Measurements from ENCODE around the gene TAF12.

DNA sequence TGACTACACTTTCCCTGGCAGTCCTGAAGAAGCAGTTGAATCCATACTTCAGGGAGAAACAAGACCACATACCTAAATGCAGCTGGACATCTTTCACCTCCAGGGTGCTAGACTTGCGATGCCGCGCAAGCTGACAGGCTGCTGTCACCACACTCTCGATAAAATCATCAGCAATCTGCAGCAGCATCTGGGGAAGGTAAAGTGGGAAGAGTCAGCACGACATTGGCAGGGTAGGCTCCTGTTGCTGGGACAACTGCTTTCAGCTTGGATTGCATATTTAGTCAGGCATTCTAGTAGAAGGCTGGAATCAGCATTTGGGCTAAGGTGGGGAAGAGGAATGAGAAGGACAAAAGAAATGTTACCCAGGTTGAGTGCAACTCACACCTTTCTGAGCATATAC lies 29.7 kb downstream of the TAF12 start:
- TF ChIP-seq EZH2 (IDR thresholded peaks at IDR 0.05) (no peak), EZH2phosphoT487 (IDR thresholded peaks at IDR 0.05) (no peak)
- TF ChIP-seq, protein P1, sequence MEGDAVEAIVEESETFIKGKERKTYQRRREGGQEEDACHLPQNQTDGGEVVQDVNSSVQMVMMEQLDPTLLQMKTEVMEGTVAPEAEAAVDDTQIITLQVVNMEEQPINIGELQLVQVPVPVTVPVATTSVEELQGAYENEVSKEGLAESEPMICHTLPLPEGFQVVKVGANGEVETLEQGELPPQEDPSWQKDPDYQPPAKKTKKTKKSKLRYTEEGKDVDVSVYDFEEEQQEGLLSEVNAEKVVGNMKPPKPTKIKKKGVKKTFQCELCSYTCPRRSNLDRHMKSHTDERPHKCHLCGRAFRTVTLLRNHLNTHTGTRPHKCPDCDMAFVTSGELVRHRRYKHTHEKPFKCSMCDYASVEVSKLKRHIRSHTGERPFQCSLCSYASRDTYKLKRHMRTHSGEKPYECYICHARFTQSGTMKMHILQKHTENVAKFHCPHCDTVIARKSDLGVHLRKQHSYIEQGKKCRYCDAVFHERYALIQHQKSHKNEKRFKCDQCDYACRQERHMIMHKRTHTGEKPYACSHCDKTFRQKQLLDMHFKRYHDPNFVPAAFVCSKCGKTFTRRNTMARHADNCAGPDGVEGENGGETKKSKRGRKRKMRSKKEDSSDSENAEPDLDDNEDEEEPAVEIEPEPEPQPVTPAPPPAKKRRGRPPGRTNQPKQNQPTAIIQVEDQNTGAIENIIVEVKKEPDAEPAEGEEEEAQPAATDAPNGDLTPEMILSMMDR (IDR thresholded peaks at IDR 0.05) = no peak
